IPS-20b (cell line): ENCODE measurements around the gene FRMD4A.

Experiments
- H3K27ac ChIP-seq: one replicate; pipeline ENCODE4 v1.5.1; 2013; ENCODE audit warnings: low read length
- H3K27me3 ChIP-seq: 2 replicates; pipeline ENCODE4 v1.6.1; 2013; ENCODE audit warnings: mild to moderate bottlenecking, low read length, inconsistent platforms; ENCODE audit not compliant: insufficient read depth
- H3K36me3 ChIP-seq: 2 replicates; pipeline ENCODE4 v1.6.1; 2013; ENCODE audit warnings: low read depth, mild to moderate bottlenecking, inconsistent platforms, low read length, moderate library complexity; ENCODE audit not compliant: insufficient read depth
- H3K4me1 ChIP-seq: 2 replicates; pipeline ENCODE4 v1.6.1; 2013; ENCODE audit warnings: mild to moderate bottlenecking, control low read depth, inconsistent platforms, low read length, moderate library complexity; ENCODE audit not compliant: insufficient read depth
- H3K4me3 ChIP-seq: 2 replicates; pipeline ENCODE4 v1.5.1; 2013; ENCODE audit warnings: mild to moderate bottlenecking, low read length, inconsistent platforms
- H3K9ac ChIP-seq: 2 replicates; pipeline ENCODE4 v1.6.1; 2013; ENCODE audit warnings: low read depth, mild to moderate bottlenecking, inconsistent platforms, low read length, moderate library complexity
- H3K9me3 ChIP-seq: 2 replicates; pipeline ENCODE4 v1.6.1; 2013; ENCODE audit warnings: mild to moderate bottlenecking, low read depth, low read length, inconsistent platforms; ENCODE audit not compliant: insufficient read depth

FRMD4A gene

GRCh38 chr10:14330388-14331061, at the start of gene FRMD4A:
TSS of gene FRMD4A (minus strand) at chr10:14330924.
- Histone ChIP-seq H3K4me1 (peaks cover 22% of the 10 kb centered on the region), H3K27me3 (peaks cover 7% of the 10 kb centered on the region; the same call in 1 of the 2 replicates), H3K9me3 (no peaks in the 10 kb centered on the region), H3K36me3 (no peaks in the 10 kb centered on the region), H3K27ac (no peak within 1 kb of the TSS), H3K4me3 (peak within 1 kb of the TSS; percentile 23), H3K9ac (peak within 1 kb of the TSS; percentile 9; the same call in 1 of the 2 replicates)

GRCh38 chr10:14379556-14380280, 49.0 kb upstream of the FRMD4A start:
- H3K27me3 ChIP-seq: no peaks in the 10 kb centered on the region
- no peak overlapping the region for H3K4me3 ChIP-seq
- H3K9me3 ChIP-seq: no peaks in the 10 kb centered on the region
- no peak overlapping the region for H3K9ac ChIP-seq
- H3K27ac ChIP-seq: no peak overlapping the region
- no peaks in the 10 kb centered on the region for H3K36me3 ChIP-seq
- H3K4me1 ChIP-seq: peaks cover 6% of the 10 kb centered on the region; the same call in 1 of the 2 replicates

GRCh38 chr10:14378387-14378960, 47.8 kb upstream of the FRMD4A start:
- Histone ChIP-seq H3K9me3 (no peaks in the 10 kb centered on the region), H3K27me3 (no peaks in the 10 kb centered on the region), H3K4me1 (peaks cover 6% of the 10 kb centered on the region; the same call in 1 of the 2 replicates), H3K9ac (no peak overlapping the region), H3K4me3 (no peak overlapping the region), H3K27ac (no peak overlapping the region), H3K36me3 (no peaks in the 10 kb centered on the region)

GRCh38 chr10:14377591-14378175, 47.0 kb upstream of the FRMD4A start:
- Histone ChIP-seq H3K9me3 (no peaks in the 10 kb centered on the region), H3K4me3 (no peak overlapping the region), H3K27me3 (no peaks in the 10 kb centered on the region), H3K9ac (no peak overlapping the region), H3K27ac (no peak overlapping the region), H3K4me1 (peaks cover 6% of the 10 kb centered on the region; the same call in 1 of the 2 replicates), H3K36me3 (no peaks in the 10 kb centered on the region)

GRCh38 chr10:14374745-14375445, 44.2 kb upstream of the FRMD4A start:
- no peaks in the 10 kb centered on the region for H3K27me3 ChIP-seq
- H3K27ac ChIP-seq: no peak overlapping the region
- no peak overlapping the region for H3K9ac ChIP-seq
- peaks cover 6% of the 10 kb centered on the region; the same call in 1 of the 2 replicates for H3K4me1 ChIP-seq
- H3K36me3 ChIP-seq: no peaks in the 10 kb centered on the region
- H3K9me3 ChIP-seq: no peaks in the 10 kb centered on the region
- no peak overlapping the region for H3K4me3 ChIP-seq

GRCh38 chr10:14372606-14373005, 41.9 kb upstream of the FRMD4A start:
- no peaks in the 10 kb centered on the region for H3K9me3 ChIP-seq
- H3K36me3 ChIP-seq: no peaks in the 10 kb centered on the region
- 0 out of 2 replicates have a peak, but pooled peaks cover 2% of the 10 kb centered on the region for H3K4me1 ChIP-seq
- no peak overlapping the region for H3K27ac ChIP-seq
- no peaks in the 10 kb centered on the region for H3K27me3 ChIP-seq
- no peak overlapping the region for H3K4me3 ChIP-seq
- H3K9ac ChIP-seq: no peak overlapping the region

- H3K4me3 ChIP-seq: no peak overlapping the region
- 0 out of 2 replicates have a peak, but pooled peaks cover 2% of the 10 kb centered on the region for H3K4me1 ChIP-seq
- no peaks in the 10 kb centered on the region for H3K9me3 ChIP-seq
- H3K9ac ChIP-seq: no peak overlapping the region
- H3K36me3 ChIP-seq: no peaks in the 10 kb centered on the region
- H3K27ac ChIP-seq: no peak overlapping the region
- no peaks in the 10 kb centered on the region for H3K27me3 ChIP-seq
Observed at GRCh38 chr10:14371581-14371980, 40.9 kb upstream of the FRMD4A start.

GRCh38 chr10:14370894-14371293, 40.2 kb upstream of the FRMD4A start:
- H3K4me3 ChIP-seq: no peak overlapping the region
- H3K27ac ChIP-seq: no peak overlapping the region
- no peak overlapping the region for H3K9ac ChIP-seq
- no peaks in the 10 kb centered on the region for H3K36me3 ChIP-seq
- H3K9me3 ChIP-seq: no peaks in the 10 kb centered on the region
- H3K4me1 ChIP-seq: 0 out of 2 replicates have a peak, but pooled peaks cover 2% of the 10 kb centered on the region
- no peaks in the 10 kb centered on the region for H3K27me3 ChIP-seq

GRCh38 chr10:14369906-14370305, 39.2 kb upstream of the FRMD4A start:
- no peak overlapping the region for H3K27ac ChIP-seq
- no peak overlapping the region for H3K9ac ChIP-seq
- 0 out of 2 replicates have a peak, but pooled peaks cover 2% of the 10 kb centered on the region for H3K4me1 ChIP-seq
- no peaks in the 10 kb centered on the region for H3K9me3 ChIP-seq
- H3K36me3 ChIP-seq: no peaks in the 10 kb centered on the region
- no peak overlapping the region for H3K4me3 ChIP-seq
- H3K27me3 ChIP-seq: no peaks in the 10 kb centered on the region

GRCh38 chr10:14366760-14367159, 36.0 kb upstream of the FRMD4A start:
- Histone ChIP-seq H3K4me3 (no peak overlapping the region), H3K36me3 (no peaks in the 10 kb centered on the region), H3K27me3 (no peaks in the 10 kb centered on the region), H3K27ac (no peak overlapping the region), H3K9ac (no peak overlapping the region), H3K4me1 (0 out of 2 replicates have a peak, but pooled peaks cover 2% of the 10 kb centered on the region), H3K9me3 (no peaks in the 10 kb centered on the region)

- no peak overlapping the region for H3K4me3 ChIP-seq
- H3K27me3 ChIP-seq: no peaks in the 10 kb centered on the region
- no peaks in the 10 kb centered on the region for H3K9me3 ChIP-seq
- no peak overlapping the region for H3K27ac ChIP-seq
- H3K36me3 ChIP-seq: no peaks in the 10 kb centered on the region
- H3K9ac ChIP-seq: no peak overlapping the region
- 0 out of 2 replicates have a peak, but pooled peaks cover 2% of the 10 kb centered on the region for H3K4me1 ChIP-seq
Observed at GRCh38 chr10:14365266-14365665, 34.5 kb upstream of the FRMD4A start.
